Measurements from ENCODE around the gene GPR15LG.
"Not testable (repeated sequence)": the region's sequence is repeated elsewhere in the genome, so short reads cannot be mapped to it uniquely, and the experiment has no call there.

DNA sequence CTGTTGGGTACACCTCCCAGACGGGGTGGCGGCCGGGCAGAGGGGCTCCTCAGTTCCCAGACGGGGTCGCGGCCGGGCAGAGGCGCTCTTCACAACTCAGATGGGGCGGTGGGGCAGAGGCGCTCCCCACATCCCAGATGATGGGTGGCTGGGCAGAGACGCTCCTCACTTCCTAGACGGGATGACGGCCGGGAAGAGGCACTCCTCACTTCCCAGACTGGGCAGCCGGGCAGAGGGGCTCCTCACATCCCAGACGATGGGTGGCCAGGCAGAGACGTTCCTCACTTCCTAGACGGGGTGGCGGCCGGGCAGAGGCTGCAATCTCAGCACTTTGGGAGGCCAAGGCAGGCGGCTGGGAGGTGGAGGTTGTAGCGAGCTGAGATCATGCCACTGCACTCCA lies 6.8 kb downstream of the GPR15LG start:
- TF ChIP-seq CTCF, POLR2AphosphoS5, POLR2A, EP300 (IDR thresholded peaks at IDR 0.05): not testable (repeated sequence)

All from suprapubic skin (tissue), 4 donors.